Bronchial epithelial cell (primary cell): ENCODE measurements around the gene NPLOC4. TPM values are rescaled to one million over a fixed set of nuclear protein-coding genes. Genes with fewer than 3 reads are reported as not detected.
"Not testable (repeated sequence)": the region's sequence is repeated elsewhere in the genome, so short reads cannot be mapped to it uniquely, and the experiment has no call there.

Experiments used
- DNase-seq: peaks from one replicate; pipeline ENCODE4 v3.0.0-alpha.2; 2010; ENCODE audit warnings: low read depth
- FAIRE-seq: peaks from 2 replicates; lab custom pipeline; 2011; peaks lifted over from hg19 to GRCh38; lab: Jason Lieb, UNC
- H3K27me3 ChIP-seq: 2 replicates; pipeline ENCODE4 v1.5.1; 2011; ENCODE audit warnings: low read length; ENCODE audit not compliant: control insufficient read depth, insufficient read depth
- H3K36me3 ChIP-seq: 2 replicates; pipeline ENCODE4 v1.5.1; 2011; ENCODE audit warnings: low read length; ENCODE audit not compliant: control insufficient read depth, insufficient read depth
- H3K4me3 ChIP-seq: 2 replicates; pipeline ENCODE4 v1.5.1; 2011; ENCODE audit warnings: mild to moderate bottlenecking, low read depth, low read length, control low read depth
- total RNA-seq: library from RNA; depleted of rRNA; stranded (reverse); fragments of >200 nt; gene quantifications from 2 replicates; pipeline ENCODE4 v1.2.1, GENCODE V29; 2014
- TF ChIP-seq, protein P1 (sequence below): IDR thresholded peaks from 2 replicates; pipeline ENCODE4 v1.5.1; 2011; ENCODE audit warnings: mild to moderate bottlenecking, moderate library complexity, low read length, control low read depth, inconsistent platforms; ENCODE audit not compliant: insufficient read depth, severe bottlenecking

Gene NPLOC4
- total RNA-seq, 1 donor from 2014 or later = 60.0 TPM

GRCh38 chr17:81586096-81586495, 50.8 kb downstream of the NPLOC4 start:
- DNase-seq (no peak), FAIRE-seq (no peak)
- TF ChIP-seq, protein P1, sequence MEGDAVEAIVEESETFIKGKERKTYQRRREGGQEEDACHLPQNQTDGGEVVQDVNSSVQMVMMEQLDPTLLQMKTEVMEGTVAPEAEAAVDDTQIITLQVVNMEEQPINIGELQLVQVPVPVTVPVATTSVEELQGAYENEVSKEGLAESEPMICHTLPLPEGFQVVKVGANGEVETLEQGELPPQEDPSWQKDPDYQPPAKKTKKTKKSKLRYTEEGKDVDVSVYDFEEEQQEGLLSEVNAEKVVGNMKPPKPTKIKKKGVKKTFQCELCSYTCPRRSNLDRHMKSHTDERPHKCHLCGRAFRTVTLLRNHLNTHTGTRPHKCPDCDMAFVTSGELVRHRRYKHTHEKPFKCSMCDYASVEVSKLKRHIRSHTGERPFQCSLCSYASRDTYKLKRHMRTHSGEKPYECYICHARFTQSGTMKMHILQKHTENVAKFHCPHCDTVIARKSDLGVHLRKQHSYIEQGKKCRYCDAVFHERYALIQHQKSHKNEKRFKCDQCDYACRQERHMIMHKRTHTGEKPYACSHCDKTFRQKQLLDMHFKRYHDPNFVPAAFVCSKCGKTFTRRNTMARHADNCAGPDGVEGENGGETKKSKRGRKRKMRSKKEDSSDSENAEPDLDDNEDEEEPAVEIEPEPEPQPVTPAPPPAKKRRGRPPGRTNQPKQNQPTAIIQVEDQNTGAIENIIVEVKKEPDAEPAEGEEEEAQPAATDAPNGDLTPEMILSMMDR = no peak
- Histone ChIP-seq H3K27me3 (no peaks in the 10 kb centered on the region), H3K36me3 (peaks cover 32% of the 10 kb centered on the region), H3K4me3 (no peak overlapping the region)

DNA sequence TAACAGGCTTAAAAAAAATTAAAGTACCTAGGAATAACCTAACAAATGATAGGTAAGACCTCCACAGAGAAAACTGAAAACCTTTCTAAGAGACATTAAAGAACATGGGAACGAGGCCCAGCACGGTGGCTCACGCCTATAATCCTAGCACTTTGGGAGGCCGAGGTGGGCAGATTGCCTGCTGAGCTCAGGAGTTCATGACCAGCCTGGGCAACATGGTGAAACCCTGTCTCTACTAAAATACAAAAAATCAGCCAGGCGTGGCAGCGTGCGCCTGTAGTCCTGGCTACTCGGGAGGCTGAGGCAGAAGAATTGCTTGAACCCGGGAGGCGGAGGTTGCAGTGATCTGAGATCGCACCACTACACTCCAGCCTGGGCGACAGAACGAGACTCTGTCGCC, 52.1 kb downstream of the NPLOC4 start:
- H3K36me3 ChIP-seq = peaks cover 28% of the 10 kb centered on the region
- not testable (repeated sequence) for FAIRE-seq, H3K27me3 ChIP-seq, DNase-seq, H3K4me3 ChIP-seq

GRCh38 chr17:81583589-81584342, 53.1 kb downstream of the NPLOC4 start:
- Histone ChIP-seq H3K27me3 (no peaks in the 10 kb centered on the region), H3K36me3 (peaks cover 27% of the 10 kb centered on the region), H3K4me3 (no peak overlapping the region)
- DNase-seq = no peak
- FAIRE-seq = no peak
- TF ChIP-seq, protein P1 = no peak

DNA sequence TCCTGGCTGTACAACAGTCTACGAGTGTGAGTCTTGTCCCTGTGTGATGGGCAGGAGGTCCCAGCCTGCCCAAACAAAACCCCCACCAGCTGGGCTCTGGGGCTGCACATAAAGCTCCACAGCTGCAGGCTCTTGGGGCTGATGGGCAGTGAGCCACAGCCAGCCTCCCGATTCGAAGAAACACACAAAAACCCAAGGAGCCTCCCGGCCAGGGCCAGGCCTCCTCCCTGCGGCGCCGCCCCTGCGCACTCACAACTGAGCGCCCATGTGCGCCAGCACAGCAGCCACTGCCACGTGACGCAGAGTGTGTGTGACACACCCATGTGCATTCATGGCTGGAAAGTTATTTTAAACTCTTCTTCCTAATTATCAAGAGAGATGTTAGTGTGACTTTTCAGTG, 54.2 kb downstream of the NPLOC4 start:
- TF ChIP-seq, protein P1 = no peak
- Histone ChIP-seq H3K36me3 (peaks cover 20% of the 10 kb centered on the region), H3K4me3 (no peak overlapping the region), H3K27me3 (no peaks in the 10 kb centered on the region)
- DNase-seq (no peak), FAIRE-seq (no peak)

DNA sequence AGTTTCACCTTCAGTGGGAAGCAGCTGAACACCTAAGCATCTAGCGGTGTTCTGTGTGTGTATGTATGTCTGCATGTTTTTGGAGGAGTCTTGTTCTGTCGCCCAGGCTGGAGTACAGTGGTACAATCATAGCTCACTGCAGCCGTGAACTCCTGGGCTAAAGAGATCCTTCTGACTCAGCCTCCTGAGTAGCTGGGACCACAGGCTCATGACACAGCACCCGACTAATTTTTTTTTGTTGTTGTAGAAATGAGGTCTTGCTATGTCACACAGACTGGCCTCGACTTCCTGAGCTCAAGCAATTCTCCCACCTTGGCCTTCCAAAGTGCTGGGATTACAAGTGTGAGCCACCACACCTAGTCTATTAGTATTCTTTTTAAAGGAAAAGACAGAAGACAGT, 54.6 kb downstream of the NPLOC4 start:
- no peak for FAIRE-seq
- H3K4me3 ChIP-seq = no peak overlapping the region
- TF ChIP-seq, protein P1 = no peak
- no peak for DNase-seq
- peaks cover 20% of the 10 kb centered on the region for H3K36me3 ChIP-seq
- H3K27me3 ChIP-seq = no peaks in the 10 kb centered on the region

GRCh38 chr17:81581758-81582157, 55.2 kb downstream of the NPLOC4 start:
- Histone ChIP-seq H3K4me3 (no peak overlapping the region), H3K36me3 (peaks cover 18% of the 10 kb centered on the region), H3K27me3 (no peaks in the 10 kb centered on the region)
- no peak for DNase-seq
- TF ChIP-seq, protein P1 = no peak
- FAIRE-seq = no peak
